ENCODE results near the gene UBXN4. TPM values are rescaled to one million over a fixed set of nuclear protein-coding genes. Genes with fewer than 3 reads are reported as not detected.

The UBXN4 gene
- total RNA-seq, 1 experiment from 2014 or later = 69.7 TPM

GRCh38 chr2:135797497-135798274 lies 56.0 kb downstream of the UBXN4 start:
- RAD21 ChIA-PET (ENCODE audit: low non-redundant PET in 1 of 2, low total read pairs in 2 of 2, uncharacterized antibody in 2 of 2, unreplicated experiment in 2 of 2) = interaction anchor here (0.9 to 1.2 kb wide), 2 partner anchors 324 to 793 kb away, joined by 3 read pairs; no protein-coding TSS in a partner anchor
- no peak for TF ChIP-seq TCF7L2 (IDR thresholded peaks at IDR 0.05; ENCODE audit: borderline replicate concordance, extremely low read depth, insufficient read depth, insufficient read length)
- peak; percentile 71 for TF ChIP-seq RAD21 (IDR thresholded peaks at IDR 0.05; ENCODE audit: low read depth)
- no peak for TF ChIP-seq FOSL1 (IDR thresholded peaks at IDR 0.05; ENCODE audit: low read depth)
- no peak for TF ChIP-seq POLR2A (IDR thresholded peaks at IDR 0.05; ENCODE audit: borderline replicate concordance, extremely low read depth, insufficient read depth, insufficient read length)
- peak; percentile 31; the same call in 1 of the 2 replicates for TF ChIP-seq ATF3 (IDR thresholded peaks at IDR 0.05)
- TF ChIP-seq EGR1 (IDR thresholded peaks at IDR 0.05; ENCODE audit: low read depth) = no peak
- TF ChIP-seq MAX (IDR thresholded peaks at IDR 0.05) = peak; percentile 80
- peak; percentile 60 to 98 (median 96) for TF ChIP-seq CTCF (IDR thresholded peaks at IDR 0.05 in 2 of 3, conservative IDR thresholded peaks at IDR 0.05 in 1 of 3; ENCODE audit: borderline replicate concordance in 1 of 3, insufficient read depth in 1 of 3, low read depth in 2 of 3, low read length in 2 of 3)
- no peaks in the 10 kb centered on the region for H3K36me3 ChIP-seq (ENCODE audit: control insufficient read depth in 1 of 2, insufficient read depth in 2 of 2, low read length in 2 of 2)

More at GRCh38 chr2:135797497-135798274, 56.0 kb downstream of the UBXN4 start:
- ChIA-PET POLR2A (interaction anchor here (0.7 kb wide), 1 partner anchor 12 kb away, joined by 3 read pairs; no protein-coding TSS in a partner anchor), CTCF (interaction anchor here (0.6 to 3.8 kb wide), 15 partner anchors 8 to 1030 kb away, joined by 3 to 30 read pairs (median 5); partner anchors contain the start of gene MCM6)
- DNase-seq (ENCODE audit: low read depth, low spot score) (peak; percentile 54), ATAC-seq (peak; percentile 95)
- Histone ChIP-seq H3K9me2 (ENCODE audit: insufficient read depth) (no peaks in the 10 kb centered on the region), H3K79me2 (ENCODE audit: insufficient read depth, low read length) (no peaks in the 10 kb centered on the region), H4K20me1 (ENCODE audit: insufficient read depth) (no peaks in the 10 kb centered on the region), H3K9me3 (ENCODE audit: control insufficient read depth in 1 of 2, insufficient read depth in 1 of 2, low read depth in 1 of 2, low read length in 2 of 2) (peaks cover 9 to 18% of the 10 kb centered on the region in 2 experiments; a peak in 2 of 4 replicates), H3K4me2 (ENCODE audit: low read length) (no peak overlapping the region), H3K27ac (ENCODE audit: low read depth, low read length) (no peak overlapping the region), H3K27me3 (ENCODE audit: insufficient read depth, low read length) (no peaks in the 10 kb centered on the region), H2AFZ (ENCODE audit: low read depth, low read length, poor library complexity, severe bottlenecking) (peak overlapping the region; percentile 8), H3K4me3 (replicated peaks in 1 of 2; ENCODE audit: low read depth in 1 of 2, low read length in 2 of 2) (no peak overlapping the region), H3K4me1 (ENCODE audit: control insufficient read depth in 1 of 2, insufficient read depth in 2 of 2, low read length in 2 of 2) (peaks cover 0 to 3% of the 10 kb centered on the region in 2 experiments; a peak in 1 of 4 replicates), H3K9ac (ENCODE audit: low read length) (no peak overlapping the region)
- BruUV-seq (replicated peaks) = no TSS peak
- intact Hi-C loops (cut with micrococcal nuclease) = loop anchor here (5.0 kb wide), 1 partner anchor 795 kb away; no protein-coding TSS in a partner anchor
